Liver (tissue), 9 donors: ENCODE measurements around the gene YTHDF1. TPM values are rescaled to one million over a fixed set of nuclear protein-coding genes. Genes with fewer than 3 reads are reported as not detected.

Experiments
- DNase-seq: peaks from one replicate; pipeline ENCODE4 v3.0.0-alpha.2; 2017; ENCODE audit warnings: low spot score
- H3K27ac ChIP-seq, 2 donors: one replicate each; pipeline ENCODE4 v1.7.0; 2013; ENCODE audit warnings: inconsistent platforms in 2 of 2, low read length in 2 of 2, control low read depth in 1 of 2, low read depth in 1 of 2, mild to moderate bottlenecking in 1 of 2
- H3K27me3 ChIP-seq, 4 donors: one replicate each; pipeline versions ENCODE4 v1.6.1 to v1.7.0; 2013; ENCODE audit warnings: low read length in 3 of 4, inconsistent platforms in 1 of 4, mild to moderate bottlenecking in 1 of 4, moderate library complexity in 1 of 4; ENCODE audit not compliant: control insufficient read depth in 4 of 4, insufficient read depth in 4 of 4
- H3K36me3 ChIP-seq, 4 donors: one replicate each; pipeline versions ENCODE4 v1.6.1 to v1.7.0; 2013; ENCODE audit warnings: low read length in 3 of 4, mild to moderate bottlenecking in 3 of 4, low read depth in 1 of 4, moderate library complexity in 1 of 4; ENCODE audit not compliant: control insufficient read depth in 4 of 4, insufficient read depth in 3 of 4
- H3K4me1 ChIP-seq, 4 donors: one replicate each; pipeline versions ENCODE4 v1.6.1 to v1.7.0; 2013; ENCODE audit warnings: low read length in 3 of 4, mild to moderate bottlenecking in 3 of 4, moderate library complexity in 1 of 4; ENCODE audit not compliant: control insufficient read depth in 4 of 4, insufficient read depth in 4 of 4
- H3K4me3 ChIP-seq, 3 donors: one replicate each; pipeline versions ENCODE4 v1.6.1 to v1.7.0; 2013; ENCODE audit warnings: low read length in 3 of 3, control low read depth in 1 of 3, low read depth in 1 of 3, mild to moderate bottlenecking in 1 of 3
- H3K9ac ChIP-seq, 2 donors: one replicate each; pipeline ENCODE4 v1.7.0; 2013; ENCODE audit warnings: low read length in 2 of 2, mild to moderate bottlenecking in 2 of 2, moderate library complexity in 2 of 2, control low read depth in 1 of 2, low read depth in 1 of 2
- H3K9me3 ChIP-seq, 4 donors: one replicate each; pipeline versions ENCODE4 v1.6.1 to v1.7.0; 2013; ENCODE audit warnings: low read length in 3 of 4; ENCODE audit not compliant: control insufficient read depth in 4 of 4
- ATF3 ChIP-seq: IDR thresholded peaks from 2 replicates; pipeline ENCODE4 v1.6.1; 2016; ENCODE audit warnings: antibody characterized with exemption
- HNF4A ChIP-seq, 2 donors: conservative IDR thresholded peaks; 2 replicates each; pipeline ENCODE4 v1.6.1; 2016; ENCODE audit warnings: antibody characterized with exemption in 2 of 2, mild to moderate bottlenecking in 2 of 2
- JUND ChIP-seq, 2 donors: IDR thresholded peaks; 2 replicates each; pipeline ENCODE4 v1.6.1; 2016; ENCODE audit warnings: antibody characterized with exemption in 2 of 2
- REST ChIP-seq: IDR thresholded peaks from 2 replicates; pipeline ENCODE4 v1.6.1; 2016; ENCODE audit warnings: antibody characterized with exemption, mild to moderate bottlenecking
- RXRA ChIP-seq, 2 donors: IDR thresholded peaks; 2 replicates each; pipeline ENCODE4 v1.6.1; 2017 to 2018; ENCODE audit warnings: antibody characterized with exemption in 2 of 2, mild to moderate bottlenecking in 1 of 2
- SP1 ChIP-seq: IDR thresholded peaks from 2 replicates; pipeline ENCODE4 v1.6.1; 2018; ENCODE audit warnings: antibody characterized with exemption, mild to moderate bottlenecking
- TAF1 ChIP-seq: conservative IDR thresholded peaks from 2 replicates; pipeline ENCODE4 v1.6.1; 2016; ENCODE audit warnings: antibody characterized with exemption, mild to moderate bottlenecking
- WGBS: extraction: QIAGEN DNeasy Blood & Tissue Kit; methylation state at CpG from one replicate; pipeline ENCODE4 v1.1.7; 2013; 5-methylcytosine and 5-hydroxymethylcytosine counted together
- polyA plus RNA-seq, 2 donors: library from polyadenylated mRNA; stranded (reverse) in 1 of 2; unstranded in 1 of 2; fragments of 200-250 nt in 1 of 2; fragments of >200 nt in 1 of 2; fragmentation: Nextera tagmentation in 1 of 2; extraction: Ambion mirVana in 1 of 2; gene quantifications; one replicate each; pipeline versions ENCODE4 v1.2.1 to v1.2.3, GENCODE V29; 2013 to 2015
- total RNA-seq, 2 donors: library from RNA; depleted of rRNA; stranded (reverse); fragments of >200 nt; gene quantifications; one replicate each; pipeline ENCODE4 v1.2.3, GENCODE V29; 2014
- TF ChIP-seq, protein P1 (sequence below): fragments of 150-350 bp; IDR thresholded peaks from 2 replicates; pipeline ENCODE4 v1.5.1; 2017; ENCODE audit warnings: improper control_type of control experiment, low read depth, low read length; ENCODE audit not compliant: missing input control
- TF ChIP-seq, protein P2 (sequence below): IDR thresholded peaks from 2 replicates; pipeline ENCODE4 v1.6.1; 2016; ENCODE audit warnings: antibody characterized with exemption
- donor health status: healthy.
- donor health status: healthy.
- donor health status: healthy.
- donor health status: healthy.
- donor health status: healthy.

YTHDF1 gene
- total and polyA plus RNA-seq, 4 donors = 6.8 to 19.5 (median 14.9) TPM

DNA sequence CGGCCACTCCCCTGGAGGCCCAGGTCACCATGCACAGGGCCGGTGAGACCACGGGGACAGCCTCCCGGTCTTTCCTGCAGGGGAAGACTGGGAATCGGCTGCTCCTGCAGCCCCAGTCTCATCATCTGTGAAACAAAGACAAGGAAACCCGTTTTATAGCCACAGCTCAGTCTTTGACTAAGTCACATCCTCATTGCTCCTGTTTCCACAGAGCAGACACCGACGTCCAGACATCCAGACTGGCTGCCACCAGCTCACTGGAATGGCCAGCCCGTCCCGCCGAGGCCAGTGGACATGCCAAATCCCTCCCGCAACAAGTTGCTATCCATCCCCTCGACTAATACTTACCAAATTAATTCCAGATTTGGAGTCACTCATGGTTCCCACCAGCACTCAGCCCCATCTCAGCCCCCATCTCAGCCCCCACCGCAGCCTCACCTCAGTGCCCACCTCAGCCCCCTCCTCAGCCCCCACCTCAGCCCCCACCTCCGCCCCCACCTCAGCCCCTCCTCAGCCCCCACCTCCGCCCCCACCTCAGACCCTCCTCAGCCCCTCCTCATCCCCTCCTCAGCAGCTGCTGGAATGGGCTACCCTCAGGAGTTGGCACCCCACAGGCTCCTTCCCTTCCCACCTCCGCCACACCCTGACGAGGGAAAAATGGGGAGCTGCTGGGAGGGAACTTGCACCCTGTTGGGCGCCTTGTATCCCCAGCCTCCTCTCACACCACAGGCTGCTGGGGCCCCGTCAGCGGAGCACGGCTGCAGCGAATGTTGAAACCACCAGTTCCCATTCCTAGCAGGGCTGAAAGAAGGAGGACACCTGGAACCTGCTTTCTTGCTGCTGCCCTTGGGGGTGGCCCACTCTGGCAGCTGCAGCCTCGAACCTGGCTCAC is 48.7 kb downstream of the YTHDF1 start (continued):
- TF ChIP-seq, protein P1, sequence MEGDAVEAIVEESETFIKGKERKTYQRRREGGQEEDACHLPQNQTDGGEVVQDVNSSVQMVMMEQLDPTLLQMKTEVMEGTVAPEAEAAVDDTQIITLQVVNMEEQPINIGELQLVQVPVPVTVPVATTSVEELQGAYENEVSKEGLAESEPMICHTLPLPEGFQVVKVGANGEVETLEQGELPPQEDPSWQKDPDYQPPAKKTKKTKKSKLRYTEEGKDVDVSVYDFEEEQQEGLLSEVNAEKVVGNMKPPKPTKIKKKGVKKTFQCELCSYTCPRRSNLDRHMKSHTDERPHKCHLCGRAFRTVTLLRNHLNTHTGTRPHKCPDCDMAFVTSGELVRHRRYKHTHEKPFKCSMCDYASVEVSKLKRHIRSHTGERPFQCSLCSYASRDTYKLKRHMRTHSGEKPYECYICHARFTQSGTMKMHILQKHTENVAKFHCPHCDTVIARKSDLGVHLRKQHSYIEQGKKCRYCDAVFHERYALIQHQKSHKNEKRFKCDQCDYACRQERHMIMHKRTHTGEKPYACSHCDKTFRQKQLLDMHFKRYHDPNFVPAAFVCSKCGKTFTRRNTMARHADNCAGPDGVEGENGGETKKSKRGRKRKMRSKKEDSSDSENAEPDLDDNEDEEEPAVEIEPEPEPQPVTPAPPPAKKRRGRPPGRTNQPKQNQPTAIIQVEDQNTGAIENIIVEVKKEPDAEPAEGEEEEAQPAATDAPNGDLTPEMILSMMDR = no peak

DNA sequence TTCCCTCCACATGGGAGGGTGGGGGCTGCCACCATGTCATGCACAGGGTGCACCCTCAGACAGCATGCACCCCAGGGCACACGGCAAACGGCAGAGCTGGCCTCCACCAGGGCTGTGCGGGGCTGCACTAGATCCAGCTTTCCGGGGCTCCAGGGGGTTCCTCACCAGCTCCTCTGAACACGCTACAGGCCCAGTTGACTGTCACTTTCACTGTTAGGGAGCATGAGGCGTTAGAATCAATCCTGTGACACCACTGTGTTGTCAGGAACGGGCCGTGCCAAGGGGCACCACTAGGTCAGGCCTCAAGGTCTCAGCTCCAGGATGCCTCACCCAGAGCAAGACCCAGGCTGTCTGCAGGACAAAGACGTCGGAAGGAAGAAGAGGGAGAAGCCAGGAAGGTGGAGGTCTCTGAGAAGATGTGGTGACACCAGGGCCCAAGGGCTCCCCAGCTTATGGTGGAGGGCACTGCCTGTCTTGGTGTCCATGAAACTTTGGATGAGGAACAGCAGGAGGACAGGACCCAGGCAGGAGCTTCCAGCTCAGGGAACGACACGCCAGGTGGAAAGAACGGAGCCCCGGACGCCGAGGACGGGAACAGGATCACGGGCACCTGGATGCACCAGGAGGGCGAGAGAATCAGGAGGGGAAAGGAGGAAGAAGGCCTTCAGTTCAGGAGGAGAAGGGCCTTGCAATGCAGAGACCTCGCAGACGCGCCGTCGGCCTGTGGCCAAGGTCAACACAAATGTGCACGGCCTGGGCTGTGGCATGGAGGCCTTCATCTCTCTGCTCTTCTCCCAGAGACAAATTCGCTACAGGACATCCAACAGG is 49.5 kb downstream of the YTHDF1 start:
- Histone ChIP-seq H3K27ac (no peak overlapping the region), H3K9me3 (no peaks in the 10 kb centered on the region), H3K9ac (no peak overlapping the region), H3K27me3 (peaks cover 0 to 5% (median 0%) of the 10 kb centered on the region in 4 donors), H3K36me3 (no peaks in the 10 kb centered on the region), H3K4me1 (no peaks in the 10 kb centered on the region), H3K4me3 (no peak overlapping the region)
- TF ChIP-seq, protein P1 = no peak
- TF ChIP-seq REST (no peak), TAF1 (no peak), HNF4A (conservative IDR thresholded peaks at IDR 0.05) (no peak), SP1 (no peak), RXRA (IDR thresholded peaks at IDR 0.05) (no peak), ATF3 (no peak), JUND (IDR thresholded peaks at IDR 0.05) (no peak)
- TF ChIP-seq, protein P2, sequence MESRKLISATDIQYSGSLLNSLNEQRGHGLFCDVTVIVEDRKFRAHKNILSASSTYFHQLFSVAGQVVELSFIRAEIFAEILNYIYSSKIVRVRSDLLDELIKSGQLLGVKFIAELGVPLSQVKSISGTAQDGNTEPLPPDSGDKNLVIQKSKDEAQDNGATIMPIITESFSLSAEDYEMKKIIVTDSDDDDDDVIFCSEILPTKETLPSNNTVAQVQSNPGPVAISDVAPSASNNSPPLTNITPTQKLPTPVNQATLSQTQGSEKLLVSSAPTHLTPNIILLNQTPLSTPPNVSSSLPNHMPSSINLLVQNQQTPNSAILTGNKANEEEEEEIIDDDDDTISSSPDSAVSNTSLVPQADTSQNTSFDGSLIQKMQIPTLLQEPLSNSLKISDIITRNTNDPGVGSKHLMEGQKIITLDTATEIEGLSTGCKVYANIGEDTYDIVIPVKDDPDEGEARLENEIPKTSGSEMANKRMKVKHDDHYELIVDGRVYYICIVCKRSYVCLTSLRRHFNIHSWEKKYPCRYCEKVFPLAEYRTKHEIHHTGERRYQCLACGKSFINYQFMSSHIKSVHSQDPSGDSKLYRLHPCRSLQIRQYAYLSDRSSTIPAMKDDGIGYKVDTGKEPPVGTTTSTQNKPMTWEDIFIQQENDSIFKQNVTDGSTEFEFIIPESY = no peak
- 92% methylated on average over 26 of the region's 26 CpGs for WGBS
- no peak for DNase-seq
